ENCODE data around the gene PPP1R12A. TPM values are rescaled to one million over a fixed set of nuclear protein-coding genes. Genes with fewer than 3 reads are reported as not detected.

The PPP1R12A gene
- total RNA-seq, 3 donors from 2014 or later (not counting 1 experiment from before 2014, with no cell fraction given) = 145 to 192 (median 185) TPM

- H3K4me3 ChIP-seq (ENCODE audit: low read length) = no peak overlapping the region
- peaks cover 5% of the 10 kb centered on the region for H3K4me1 ChIP-seq (ENCODE audit: control insufficient read depth, insufficient read depth, low read length)
- Mint-ChIP-seq H3K27ac (peak overlapping the region in 1 of 2 donors; percentile 24), H3K27me3 (ENCODE audit: low read depth in 2 of 2) (no peaks in the 10 kb centered on the region), H3K36me3 (no peaks in the 10 kb centered on the region), H3K4me1 (peaks cover 73 to 79% of the 10 kb centered on the region in 2 donors), H3K4me3 (no peak overlapping the region), H3K9me3 (no peaks in the 10 kb centered on the region)
- H3K36me3 ChIP-seq (ENCODE audit: control insufficient read depth, insufficient read depth, low read length) = no peaks in the 10 kb centered on the region
- DNase-seq = no peak
- no peak overlapping the region for H3K27ac ChIP-seq (ENCODE audit: low read length)
- H3K27me3 ChIP-seq (ENCODE audit: control insufficient read depth, insufficient read depth, low read length) = no peaks in the 10 kb centered on the region
- no peaks in the 10 kb centered on the region for H3K9me3 ChIP-seq (ENCODE audit: control insufficient read depth, insufficient read depth, low read length)
- intact Hi-C loops (cut with micrococcal nuclease) = loop anchor here (5.0 kb wide), 2 partner anchors 34 to 386 kb away; no protein-coding TSS in a partner anchor
- ATAC-seq = no peak
- WGBS (ENCODE audit: insufficient coverage) = 60% methylated on average over 1 of the region's 3 CpGs
- TF ChIP-seq, protein P1, sequence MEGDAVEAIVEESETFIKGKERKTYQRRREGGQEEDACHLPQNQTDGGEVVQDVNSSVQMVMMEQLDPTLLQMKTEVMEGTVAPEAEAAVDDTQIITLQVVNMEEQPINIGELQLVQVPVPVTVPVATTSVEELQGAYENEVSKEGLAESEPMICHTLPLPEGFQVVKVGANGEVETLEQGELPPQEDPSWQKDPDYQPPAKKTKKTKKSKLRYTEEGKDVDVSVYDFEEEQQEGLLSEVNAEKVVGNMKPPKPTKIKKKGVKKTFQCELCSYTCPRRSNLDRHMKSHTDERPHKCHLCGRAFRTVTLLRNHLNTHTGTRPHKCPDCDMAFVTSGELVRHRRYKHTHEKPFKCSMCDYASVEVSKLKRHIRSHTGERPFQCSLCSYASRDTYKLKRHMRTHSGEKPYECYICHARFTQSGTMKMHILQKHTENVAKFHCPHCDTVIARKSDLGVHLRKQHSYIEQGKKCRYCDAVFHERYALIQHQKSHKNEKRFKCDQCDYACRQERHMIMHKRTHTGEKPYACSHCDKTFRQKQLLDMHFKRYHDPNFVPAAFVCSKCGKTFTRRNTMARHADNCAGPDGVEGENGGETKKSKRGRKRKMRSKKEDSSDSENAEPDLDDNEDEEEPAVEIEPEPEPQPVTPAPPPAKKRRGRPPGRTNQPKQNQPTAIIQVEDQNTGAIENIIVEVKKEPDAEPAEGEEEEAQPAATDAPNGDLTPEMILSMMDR (IDR thresholded peaks at IDR 0.05) = no peak
These were observed 48.9 kb downstream of the PPP1R12A start for GRCh38 chr12:79885911-79886490.

- WGBS (ENCODE audit: insufficient coverage) = no CpG with 5 or more reads among the region's 3 CpGs
- Histone ChIP-seq H3K4me3 (ENCODE audit: low read length) (no peak overlapping the region), H3K27ac (ENCODE audit: low read length) (no peak overlapping the region), H3K27me3 (ENCODE audit: control insufficient read depth, insufficient read depth, low read length) (no peaks in the 10 kb centered on the region), H3K4me1 (ENCODE audit: control insufficient read depth, insufficient read depth, low read length) (peaks cover 5% of the 10 kb centered on the region), H3K9me3 (ENCODE audit: control insufficient read depth, insufficient read depth, low read length) (no peaks in the 10 kb centered on the region), H3K36me3 (ENCODE audit: control insufficient read depth, insufficient read depth, low read length) (no peaks in the 10 kb centered on the region)
- Mint-ChIP-seq H3K36me3 (no peaks in the 10 kb centered on the region), H3K4me3 (no peak overlapping the region), H3K27me3 (ENCODE audit: low read depth in 2 of 2) (no peaks in the 10 kb centered on the region), H3K4me1 (peaks cover 73 to 78% of the 10 kb centered on the region in 2 donors), H3K9me3 (no peaks in the 10 kb centered on the region), H3K27ac (no peak overlapping the region)
- no peak for ATAC-seq
- no peak for DNase-seq
- intact Hi-C loops (cut with micrococcal nuclease) = loop anchor here (5.0 kb wide), 2 partner anchors 32 to 388 kb away; no protein-coding TSS in a partner anchor
- TF ChIP-seq, protein P1 (IDR thresholded peaks at IDR 0.05) = no peak
These were observed 50.4 kb downstream of the PPP1R12A start for GRCh38 chr12:79884401-79885006.

GRCh38 chr12:79883216-79883615, 51.7 kb downstream of the PPP1R12A start:
- peak in 1 of 3 donors; percentile 25 for ATAC-seq
- TF ChIP-seq, protein P1 (IDR thresholded peaks at IDR 0.05) = no peak
- Mint-ChIP-seq H3K27me3 (ENCODE audit: low read depth in 2 of 2) (no peaks in the 10 kb centered on the region), H3K27ac (peak overlapping the region; percentile 0 to 47), H3K36me3 (no peaks in the 10 kb centered on the region), H3K4me1 (peaks cover 70 to 75% of the 10 kb centered on the region in 2 donors), H3K9me3 (no peaks in the 10 kb centered on the region), H3K4me3 (no peak overlapping the region)
- Histone ChIP-seq H3K36me3 (ENCODE audit: control insufficient read depth, insufficient read depth, low read length) (no peaks in the 10 kb centered on the region), H3K4me3 (ENCODE audit: low read length) (no peak overlapping the region), H3K27ac (ENCODE audit: low read length) (no peak overlapping the region), H3K4me1 (ENCODE audit: control insufficient read depth, insufficient read depth, low read length) (peaks cover 5% of the 10 kb centered on the region), H3K27me3 (ENCODE audit: control insufficient read depth, insufficient read depth, low read length) (no peaks in the 10 kb centered on the region), H3K9me3 (ENCODE audit: control insufficient read depth, insufficient read depth, low read length) (no peaks in the 10 kb centered on the region)
- no CpG with 5 or more reads among the region's 1 CpG for WGBS (ENCODE audit: insufficient coverage)
- intact Hi-C loops (cut with micrococcal nuclease) = no loop called here
- DNase-seq = no peak

Data from natural killer cell (primary cell).